Activated CD4-positive, alpha-beta T cell treated with anti-CD3 and anti-CD28 coated beads for 24 hours (primary cell): ENCODE measurements around the gene FLII.
A peak's percentile ranks its signal among the peaks of the same experiment; 100 is the strongest.

Experiments used
- DNase-seq, 2 donors: peaks; one replicate each; pipeline ENCODE4 v3.0.0-alpha.2; 2020; ENCODE audit warnings: low read depth in 2 of 2

FLII gene

DNA sequence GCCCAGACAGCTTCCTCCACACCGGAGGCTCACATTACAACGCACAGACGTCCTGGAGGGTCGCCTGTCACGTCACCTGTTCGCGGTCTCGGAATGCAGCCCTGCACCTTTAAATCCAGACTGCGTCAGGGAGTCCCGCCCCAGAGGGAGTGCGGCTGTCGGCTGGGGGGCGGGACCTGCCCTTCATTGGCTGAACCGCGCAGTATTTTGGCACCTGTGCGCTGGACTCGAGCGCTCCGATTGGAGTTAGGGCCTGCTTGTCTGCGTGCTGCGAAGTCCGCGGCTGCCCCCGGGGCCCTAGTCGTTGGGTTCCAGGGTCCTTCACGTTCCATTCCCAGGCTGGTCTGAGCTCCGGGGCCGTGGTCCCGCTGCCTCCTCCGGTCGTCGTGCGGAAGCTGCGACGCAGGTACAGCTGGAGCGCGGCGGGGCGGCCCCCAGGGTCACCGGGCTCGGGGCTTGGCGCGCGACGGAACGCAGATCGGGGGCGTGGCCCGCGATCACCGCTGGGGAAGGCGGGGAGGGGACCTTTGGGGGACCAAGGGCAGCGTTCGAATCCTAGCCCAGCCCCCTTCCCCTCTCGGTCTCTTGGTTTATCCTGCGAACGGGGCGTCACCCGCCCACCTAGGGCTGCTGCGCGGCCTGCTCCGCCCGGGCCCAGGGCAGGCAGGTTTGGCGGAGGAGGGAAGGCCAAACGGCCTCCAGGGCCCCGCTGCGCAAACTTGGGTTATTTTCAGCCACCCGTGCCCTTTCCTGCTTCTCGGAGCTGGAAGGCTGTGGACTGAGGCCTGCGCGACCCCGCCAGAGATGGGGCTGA lies 2.0 kb upstream of the FLII start, which contains the start of gene MIEF2:
TSS of gene MIEF2 (plus strand) at position 331 of the 814 bp plus-strand sequence. CDS start 2,059 bp downstream, outside the sequence.
- peak; percentile 87 to 89 for DNase-seq

DNA sequence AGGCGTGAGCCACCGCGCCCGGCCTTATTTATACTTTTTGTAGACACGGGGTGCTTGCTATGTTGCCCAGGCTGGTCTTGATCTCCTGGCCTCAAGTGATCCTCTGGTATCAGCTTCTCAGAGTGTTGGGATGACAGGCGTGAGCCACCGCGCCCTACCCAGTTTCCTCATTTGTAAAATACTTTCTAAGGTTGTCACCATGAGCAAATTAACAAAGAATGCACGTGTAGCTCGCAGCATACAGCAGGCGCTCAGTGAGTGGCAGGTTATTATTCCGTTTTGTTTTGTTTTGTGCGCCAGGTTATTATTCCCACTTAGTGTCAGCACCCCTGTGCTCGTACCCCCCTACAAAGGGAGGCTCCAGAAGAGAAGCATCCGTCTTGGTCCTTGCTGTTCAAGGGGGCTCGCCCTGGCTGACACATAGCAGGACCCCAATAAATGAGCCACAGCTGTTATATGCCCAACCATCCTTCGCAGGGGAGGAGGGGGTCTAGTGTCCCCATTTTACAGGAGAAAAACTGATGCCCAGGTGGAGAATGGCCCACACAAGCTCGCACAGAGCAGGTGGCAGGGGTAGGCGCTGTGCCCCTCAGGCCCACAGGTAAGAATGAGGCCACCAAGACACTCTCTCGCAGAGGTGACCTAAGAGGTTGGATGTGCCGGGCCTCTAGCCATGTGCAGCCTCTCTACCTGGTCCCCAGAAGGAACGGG lies 1.2 kb upstream of the FLII start:
- DNase-seq = no peak

DNA sequence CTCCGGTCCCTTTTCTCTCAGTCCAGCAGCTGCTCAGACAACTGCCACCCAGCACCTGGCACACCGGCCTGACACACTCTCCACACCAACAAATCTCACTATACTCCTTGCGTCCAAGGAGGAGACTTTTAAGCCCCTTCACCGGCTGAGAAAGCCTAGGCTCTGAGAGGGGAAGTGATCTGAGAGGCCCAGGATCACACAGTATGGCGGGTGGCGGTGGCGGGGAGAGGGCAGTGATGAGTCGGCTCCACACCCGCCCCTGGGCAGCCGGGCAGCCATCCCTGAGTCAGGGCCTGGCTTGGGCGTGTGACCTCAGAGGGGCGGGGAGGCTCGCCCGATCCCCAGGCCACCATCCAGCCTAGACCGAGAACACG lies 569 bp downstream of the FLII start:
- peak in 1 of 2 donors; percentile 28 for DNase-seq

DNA sequence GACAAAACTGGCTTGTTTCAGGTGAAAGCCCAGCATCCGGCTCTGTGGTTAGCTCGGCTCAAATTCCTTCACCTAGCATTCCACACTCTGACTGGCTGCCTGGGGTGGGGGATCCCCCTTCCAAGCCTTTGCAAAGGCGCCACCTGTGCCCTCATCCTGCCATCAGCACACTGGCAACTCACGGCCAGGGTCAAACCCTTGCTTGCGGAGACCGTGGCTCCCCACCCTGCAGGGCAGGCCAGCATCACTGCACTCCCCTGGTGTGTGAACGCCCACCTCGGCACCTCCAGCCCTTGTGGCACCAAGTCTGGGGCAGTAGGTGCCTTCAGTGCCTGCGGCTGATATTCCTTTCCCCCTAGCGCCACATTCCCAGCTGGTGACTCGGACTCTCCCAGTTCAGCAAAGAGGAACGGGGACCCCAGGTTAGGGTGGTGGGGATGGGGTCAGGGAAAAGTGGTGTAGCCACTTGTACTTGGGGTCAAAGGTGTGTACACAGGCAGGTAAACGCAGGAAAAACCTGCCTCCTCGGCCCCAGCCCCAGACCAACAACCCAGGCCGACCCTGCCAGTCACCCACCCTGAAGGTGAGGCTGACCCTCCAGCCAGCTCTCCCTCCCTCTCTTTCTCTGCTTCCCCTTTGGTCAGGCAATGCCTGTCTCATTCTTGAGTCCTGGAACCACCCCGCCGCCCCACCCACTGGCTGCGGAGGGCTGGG lies 1.1 kb downstream of the FLII start:
- peak in 1 of 2 donors; percentile 21 for DNase-seq

DNA sequence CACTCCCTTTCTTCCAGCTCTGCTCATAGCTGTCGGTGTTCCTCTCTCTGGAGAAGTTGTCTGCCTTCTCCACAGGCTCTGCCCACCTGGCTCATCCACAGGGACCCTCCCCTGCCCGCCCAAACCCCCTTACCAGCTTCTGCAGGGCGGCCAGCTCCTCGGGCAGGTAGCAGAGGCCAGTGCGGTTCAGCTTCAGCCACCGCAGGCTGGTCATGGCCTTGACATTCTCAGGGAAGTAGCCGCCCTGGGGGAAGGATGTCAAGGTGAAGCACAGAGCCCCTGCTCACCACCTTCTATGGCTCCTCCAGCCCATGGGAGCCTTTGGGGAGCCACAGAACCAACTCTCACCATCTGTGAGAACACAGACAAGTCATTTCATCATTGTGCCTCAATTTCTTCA lies 1.8 kb downstream of the FLII start:
- no peak for DNase-seq

DNA sequence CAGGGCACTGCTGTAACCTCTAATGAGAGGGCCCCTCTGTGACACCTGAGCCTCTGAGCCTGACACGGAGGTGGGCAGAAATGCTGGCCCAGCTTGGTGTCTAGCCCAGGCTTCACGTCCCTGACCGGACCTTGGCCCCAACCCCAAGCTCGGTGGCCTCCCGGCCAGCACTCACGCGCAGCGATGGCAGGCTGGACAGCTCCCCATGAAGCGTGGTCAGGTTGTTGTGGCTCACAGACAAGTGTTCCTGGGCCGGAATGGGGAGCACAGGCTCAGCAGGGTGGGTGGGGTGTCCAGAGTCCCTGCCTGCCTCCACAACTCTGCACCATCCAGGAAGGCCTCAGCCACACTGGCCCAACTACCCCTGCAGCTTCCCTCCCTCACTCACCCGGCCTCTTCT lies 2.2 kb downstream of the FLII start:
- DNase-seq = no peak

DNA sequence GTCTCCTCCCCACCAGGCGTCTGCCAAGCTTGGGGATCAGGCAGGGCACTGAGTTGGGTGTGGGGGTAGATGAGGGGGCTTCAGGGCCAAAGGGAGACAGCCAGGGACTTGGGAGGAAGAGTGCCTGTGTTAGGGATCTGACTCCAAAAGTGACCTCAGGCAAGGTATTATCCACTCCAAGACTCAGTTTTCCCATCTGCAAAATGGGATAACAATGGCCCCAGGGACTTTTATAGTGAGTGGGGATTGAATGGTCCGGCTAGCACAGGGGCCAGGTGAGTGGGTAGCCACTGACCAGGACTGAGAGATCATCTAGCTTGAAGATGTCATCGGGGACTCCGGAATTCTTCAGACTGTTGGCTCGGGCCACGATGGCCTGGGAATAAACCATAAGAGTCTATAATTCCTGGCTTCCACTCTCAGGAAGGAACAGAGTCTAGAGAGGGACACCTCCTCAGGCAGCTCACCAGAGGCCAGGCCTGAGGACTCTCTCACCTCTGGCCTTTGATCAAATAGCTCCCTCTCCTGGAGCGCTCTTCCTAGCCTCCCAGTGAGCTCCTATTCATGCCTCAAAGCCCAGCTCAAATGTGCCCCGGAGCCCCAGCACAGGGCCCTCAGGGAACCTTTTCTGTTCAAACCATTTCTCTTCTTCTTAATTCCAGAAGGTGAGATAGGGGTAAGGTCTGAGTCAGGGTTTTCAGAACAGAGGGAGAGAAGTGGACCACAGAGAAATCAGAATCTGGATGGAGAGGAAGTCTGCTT lies 3.5 kb downstream of the FLII start:
- no peak for DNase-seq

DNA sequence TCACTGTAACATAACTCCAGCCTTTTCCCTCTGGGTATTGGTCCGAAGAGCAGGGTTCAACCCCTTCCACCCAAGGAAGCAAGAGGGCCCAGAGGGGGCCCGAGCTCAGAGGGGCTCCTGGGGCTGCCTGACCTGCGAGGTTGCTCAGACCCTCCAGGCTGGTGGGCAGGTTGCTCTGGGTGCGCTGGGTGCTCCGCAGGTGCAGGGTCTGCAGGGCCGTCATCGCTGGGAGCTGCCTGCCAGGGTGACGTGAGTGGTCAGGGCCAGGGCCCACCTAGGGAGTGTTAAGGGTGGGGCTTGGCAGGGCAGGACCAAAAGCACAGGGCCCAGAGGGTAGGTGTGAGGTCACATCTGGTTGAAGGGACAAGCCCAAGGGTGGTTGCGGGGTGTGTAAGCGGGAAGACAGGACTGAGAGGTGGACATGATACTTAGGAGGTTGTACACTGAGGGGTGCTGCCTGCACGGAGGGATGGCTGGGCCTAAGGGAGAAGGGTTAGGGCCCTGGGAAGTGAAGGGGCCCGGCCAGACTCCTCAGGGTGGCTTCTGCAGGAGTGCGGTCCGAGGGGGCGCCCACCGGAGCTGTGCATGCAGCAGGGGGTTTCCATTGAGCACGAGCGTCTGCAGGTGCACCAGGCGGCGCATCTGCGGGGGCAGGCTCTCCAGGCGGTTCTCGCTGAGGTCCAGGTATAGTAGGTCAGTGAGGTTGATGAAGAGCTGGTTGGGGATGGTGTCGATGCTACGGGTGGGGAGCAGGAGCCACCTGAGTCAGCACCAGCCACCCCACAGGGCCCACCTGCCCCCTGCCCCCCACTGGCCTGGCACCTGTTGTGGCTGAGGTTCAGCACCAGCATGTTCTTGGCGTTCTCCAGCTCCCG lies 4.4 kb downstream of the FLII start:
- no peak for DNase-seq

DNA sequence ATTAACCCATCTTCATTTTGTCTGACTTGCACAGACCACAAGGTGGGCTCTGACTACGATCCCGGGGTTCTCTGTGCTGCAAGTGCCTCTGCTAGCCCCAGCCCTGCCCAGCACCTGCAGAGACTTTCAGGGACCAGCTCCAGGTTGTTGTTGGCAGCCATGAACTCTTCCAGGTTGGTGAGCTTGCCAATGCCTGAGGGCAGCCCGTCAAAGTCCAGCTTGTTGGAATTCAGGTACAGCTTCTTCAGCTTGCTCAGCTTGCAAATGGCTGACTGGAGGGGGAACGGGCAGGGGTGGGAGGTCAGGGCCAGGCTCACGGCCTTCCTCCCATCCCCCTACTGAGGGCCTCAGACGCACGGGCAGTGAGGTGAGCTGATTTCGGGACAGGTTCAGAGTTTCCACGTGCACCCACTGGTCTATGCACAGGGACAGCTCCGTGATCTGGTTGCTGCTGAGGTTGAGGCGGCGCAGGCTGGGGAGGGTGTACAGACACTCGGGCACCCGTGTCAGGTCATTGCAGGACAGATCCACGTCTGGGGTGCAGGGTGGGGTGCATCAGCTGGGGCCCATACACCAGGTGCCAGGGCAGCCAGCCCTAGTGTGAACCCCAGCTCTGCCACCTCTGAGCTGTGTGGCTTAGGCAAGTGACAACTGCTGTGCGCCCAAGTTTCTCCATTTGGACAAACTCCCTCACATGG lies 5.2 kb downstream of the FLII start:
- no peak for DNase-seq

DNA sequence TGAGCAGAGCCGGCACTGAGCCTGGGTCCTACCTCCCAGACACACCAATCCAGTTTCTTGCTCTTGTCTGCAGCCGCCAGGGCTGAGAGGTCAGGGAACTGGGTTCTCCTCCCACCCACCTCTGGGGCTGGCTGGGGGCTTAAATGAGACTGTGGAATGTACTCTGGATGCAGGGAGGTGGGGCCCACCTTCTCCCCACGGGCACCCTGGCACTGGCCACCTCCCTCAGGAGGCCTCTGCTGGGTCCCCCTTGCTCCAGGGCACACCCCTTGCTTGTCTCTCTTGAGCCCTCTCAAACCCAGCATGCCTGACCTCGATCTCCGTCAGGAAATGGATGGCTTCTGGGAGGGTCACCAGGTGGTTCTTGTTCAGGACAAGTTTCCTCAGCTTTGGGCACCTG lies 6.4 kb downstream of the FLII start:
- DNase-seq = no peak

DNA sequence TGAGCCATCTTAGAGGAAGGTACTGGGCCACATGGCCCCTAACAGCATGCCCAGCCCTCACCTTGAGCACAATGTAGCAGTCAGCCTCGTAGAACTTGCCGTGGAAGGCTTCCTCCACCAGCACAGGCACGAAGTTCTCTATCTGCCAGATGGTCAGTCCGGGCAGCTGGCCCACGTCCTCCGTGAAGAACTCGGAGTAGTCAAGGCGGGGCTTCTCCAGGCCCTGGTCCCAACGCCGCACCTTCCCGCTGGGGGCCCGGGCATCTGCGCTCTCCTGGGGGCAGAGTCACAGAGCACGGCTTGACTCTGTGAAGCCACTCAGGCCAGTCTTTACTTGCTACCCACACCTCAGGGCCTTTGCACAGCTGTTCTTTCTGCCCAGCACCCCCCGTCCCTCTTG lies 7.3 kb downstream of the FLII start:
- DNase-seq = no peak

DNA sequence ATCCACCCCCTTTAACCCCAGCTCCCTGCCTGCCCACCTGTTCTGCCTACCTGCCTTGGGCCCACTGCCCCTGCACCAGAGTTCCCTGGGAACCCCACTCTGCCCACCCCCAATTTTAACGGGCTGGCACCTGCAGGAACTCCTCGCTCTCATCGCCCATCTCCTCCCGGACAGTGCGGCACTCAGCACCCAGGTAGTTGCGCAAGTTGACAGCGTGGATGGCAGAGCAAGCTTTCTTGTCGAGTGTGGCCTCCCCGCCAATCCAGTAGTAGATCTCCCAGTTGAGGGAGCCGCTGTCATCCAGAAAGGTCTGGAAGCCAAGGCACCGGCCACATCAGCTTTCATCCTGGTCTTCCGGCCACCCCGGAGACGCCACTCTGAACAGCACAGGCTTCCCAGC lies 7.8 kb downstream of the FLII start:
- DNase-seq = no peak

DNA sequence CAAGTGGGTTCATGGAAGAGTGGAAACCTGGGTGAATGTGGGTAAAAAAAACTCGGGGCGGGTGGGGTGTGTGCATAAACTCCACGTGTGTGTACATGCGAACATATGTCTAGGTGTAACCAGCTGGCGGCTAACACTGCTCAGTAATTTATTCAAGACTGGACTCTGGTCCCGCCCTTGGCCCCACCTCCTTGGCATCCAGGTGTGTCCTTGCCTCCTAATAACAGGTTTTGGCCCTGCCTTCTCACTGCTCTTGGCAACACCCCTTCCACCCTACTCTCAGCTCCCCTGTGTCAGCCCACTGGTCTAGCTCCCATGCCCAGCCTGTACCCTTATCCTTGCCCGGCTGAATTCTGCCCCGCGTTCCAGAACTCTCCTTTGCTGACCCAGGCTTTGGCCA lies 8.3 kb downstream of the FLII start:
- no peak for DNase-seq

DNA sequence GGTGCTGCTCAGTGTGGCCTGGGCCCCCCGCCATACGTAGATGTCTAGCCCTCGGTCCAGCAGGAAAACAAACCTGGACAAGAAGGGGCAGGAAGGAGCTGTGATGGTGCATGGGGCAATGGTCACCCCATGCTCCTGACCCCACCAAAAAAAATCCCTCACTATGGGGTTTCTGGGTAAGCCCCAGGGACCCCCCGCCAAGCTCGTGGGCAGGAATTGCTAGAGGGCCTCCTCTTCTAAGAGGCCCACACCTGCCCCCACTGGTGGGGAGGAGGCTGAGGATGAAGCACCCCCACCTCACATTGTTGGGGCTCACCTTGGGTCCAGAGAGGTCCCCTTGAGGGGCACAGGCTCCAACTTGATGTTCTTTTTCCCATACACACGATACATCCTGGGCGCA lies 9.7 kb downstream of the FLII start:
- DNase-seq = no peak

DNA sequence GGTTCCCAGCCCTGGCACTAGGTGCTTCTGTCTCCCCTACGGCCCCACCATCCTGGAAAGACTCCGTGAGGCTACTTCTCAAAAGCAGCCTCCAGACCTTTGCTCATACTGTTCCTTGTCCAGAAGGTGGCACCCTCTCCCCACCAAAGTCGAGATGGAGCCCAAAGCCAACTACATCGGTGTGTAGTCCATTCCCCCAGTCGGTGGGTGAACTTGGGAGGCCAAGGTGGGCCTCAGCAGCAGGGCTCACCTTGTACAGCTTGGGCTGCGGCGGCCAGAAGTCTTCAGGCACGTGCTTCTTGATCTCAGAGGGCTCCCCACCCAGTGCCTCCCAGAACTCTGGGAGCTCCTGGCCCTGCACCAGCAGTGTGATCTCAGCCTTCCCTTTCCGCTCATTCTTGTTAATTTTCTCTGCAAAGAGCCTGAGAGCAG lies 10.2 kb downstream of the FLII start:
- peak; percentile 44 to 50 for DNase-seq

DNA sequence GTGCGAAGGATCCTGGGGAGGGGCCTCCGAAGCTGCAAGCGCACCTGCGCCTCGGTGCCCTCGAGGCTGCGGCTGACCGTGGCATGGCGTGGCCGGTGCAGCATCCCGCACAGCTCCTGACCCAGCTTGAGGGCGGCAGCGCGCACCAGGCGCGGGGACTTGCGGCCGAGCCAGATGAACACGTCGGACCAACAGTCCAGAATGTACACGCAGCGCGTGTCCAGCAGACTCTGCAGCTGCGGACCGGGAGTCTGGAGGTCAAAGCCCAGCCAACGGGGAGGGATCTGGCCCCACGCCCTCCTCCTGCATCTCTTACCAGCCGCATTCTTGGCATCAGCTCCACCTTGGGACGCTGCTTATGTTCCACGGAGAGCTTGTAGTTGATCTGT lies 10.9 kb downstream of the FLII start:
- no peak for DNase-seq

DNA sequence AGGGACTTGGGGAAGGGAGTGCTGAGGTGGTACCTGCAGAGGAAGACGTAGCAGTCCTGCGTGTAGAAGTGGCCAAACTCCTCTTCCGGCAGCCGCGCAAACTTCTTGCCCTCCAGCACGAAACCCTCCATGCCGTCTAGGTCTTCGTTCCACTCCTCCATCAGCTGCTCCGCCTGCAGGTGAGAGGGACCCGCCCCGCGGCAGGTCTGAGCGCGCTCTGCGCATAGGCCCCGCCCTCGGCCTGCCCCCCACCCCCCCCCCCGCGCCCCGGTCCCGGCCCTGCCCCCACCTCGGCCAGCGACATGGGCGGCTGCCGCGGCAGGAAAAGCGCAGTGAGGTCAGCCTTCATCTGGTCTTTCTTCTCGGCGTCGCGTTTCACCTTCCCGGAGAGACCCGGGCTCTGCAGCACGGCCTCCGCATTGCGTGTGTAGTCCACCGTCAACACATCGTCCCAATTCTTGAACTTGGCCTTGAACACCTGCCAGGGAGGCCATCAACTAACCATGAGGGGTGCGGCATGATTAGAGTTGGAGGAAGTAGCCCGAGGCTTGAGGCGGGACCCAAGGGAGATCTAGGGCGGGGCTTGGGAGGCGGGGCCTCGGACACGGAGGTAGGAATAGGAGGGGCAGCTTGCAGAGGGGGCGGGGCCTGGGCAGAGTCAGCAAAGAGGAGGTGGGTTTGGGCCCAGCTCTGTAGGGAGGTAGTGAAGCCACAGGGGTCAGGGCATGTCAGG lies 11.5 kb downstream of the FLII start:
- peak; percentile 38 to 47 for DNase-seq

DNA sequence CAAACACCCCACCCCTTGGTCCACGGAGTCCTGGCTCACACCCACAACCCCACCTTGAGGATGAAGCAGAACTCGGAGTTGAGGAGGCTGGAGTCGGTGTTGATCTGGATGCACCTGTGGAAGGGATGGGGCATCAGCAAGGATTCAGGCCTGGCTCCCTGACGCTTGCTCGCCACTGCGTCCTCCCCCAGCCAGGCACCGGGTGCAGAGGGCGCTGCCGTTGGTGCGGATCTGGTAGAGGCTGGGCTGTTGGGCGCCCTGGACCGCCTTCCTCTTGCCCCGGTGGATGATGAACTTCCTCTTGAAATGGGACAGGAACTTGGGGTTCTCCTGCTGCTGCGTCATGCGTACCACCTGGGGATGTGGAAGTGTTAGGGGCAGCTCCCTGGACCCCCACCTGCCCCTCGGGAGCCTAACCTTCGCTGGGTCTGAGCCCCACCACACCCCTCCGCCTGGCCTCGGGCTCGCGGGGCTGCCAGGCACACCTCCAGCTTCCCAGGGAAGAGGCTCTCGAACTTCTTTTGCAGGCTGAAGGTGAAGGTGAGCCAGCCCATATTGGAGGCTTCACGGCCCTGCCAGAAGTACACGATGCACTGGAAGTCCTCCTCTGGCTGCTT lies 12.3 kb downstream of the FLII start:
- no peak for DNase-seq
